Heart left ventricle (tissue), 16 donors: ENCODE data around the gene TRIM3. TPM values are rescaled to one million over a fixed set of nuclear protein-coding genes. Genes with fewer than 3 reads are reported as not detected.

Experiments used
- ATAC-seq, 4 donors: fragments of 200-7000 bp; cut with Tn5 transposase; one replicate each; pipeline ENCODE4 v1.9.1; 2020 to 2022; ENCODE audit warnings: moderate library complexity in 4 of 4, mild to moderate bottlenecking in 3 of 4, moderate number of reproducible peaks in 1 of 4
- DNase-seq, 5 donors: peaks; one replicate each; pipeline ENCODE4 v3.0.0-alpha.2; 2020
- H3K27ac ChIP-seq, 12 donors: fragments of 200-600 bp; sonication (generic) in 4 of 12; one replicate each; pipeline versions ENCODE4 v1.5.0 to v1.8.0; 2016 to 2022; ENCODE audit warnings: mild to moderate bottlenecking in 2 of 12
- H3K27me3 ChIP-seq, 9 donors: fragments of 200-600 bp; sonication (generic) in 2 of 9; one replicate each; pipeline versions ENCODE4 v1.5.1 to v1.8.0; 2016 to 2022; ENCODE audit warnings: mild to moderate bottlenecking in 3 of 9
- H3K36me3 ChIP-seq, 9 donors: fragments of 200-600 bp; sonication (generic) in 2 of 9; one replicate each; pipeline versions ENCODE4 v1.5.0 to v1.8.0; 2018 to 2022; ENCODE audit warnings: mild to moderate bottlenecking in 2 of 9
- H3K4me1 ChIP-seq, 12 donors: fragments of 200-600 bp; sonication (generic) in 4 of 12; one replicate each; pipeline versions ENCODE4 v1.5.0 to v1.8.0; 2016 to 2022; ENCODE audit warnings: mild to moderate bottlenecking in 3 of 12
- H3K4me3 ChIP-seq, 12 donors: fragments of 200-600 bp; sonication (generic) in 4 of 12; one replicate each; pipeline versions ENCODE4 v1.5.0 to v1.8.0; 2017 to 2022; ENCODE audit warnings: mild to moderate bottlenecking in 9 of 12, moderate library complexity in 4 of 12
- H3K9me3 ChIP-seq, 12 donors: fragments of 200-600 bp; sonication (generic) in 4 of 12; one replicate each; pipeline versions ENCODE4 v1.5.0 to v1.8.0; 2016 to 2022; ENCODE audit warnings: mild to moderate bottlenecking in 1 of 12
- POLR2A ChIP-seq, 2 donors: fragments of 450-650 bp; IDR thresholded peaks; one replicate each; pipeline ENCODE4 v1.6.1; 2017; ENCODE audit warnings: antibody characterized with exemption in 2 of 2, mild to moderate bottlenecking in 2 of 2, moderate library complexity in 2 of 2
- WGBS, 4 donors: extraction: QIAGEN DNeasy Blood & Tissue Kit in 2 of 4; methylation state at CpG; one replicate each; pipeline versions ENCODE4 v1.1.5 to v1.1.7; 2013 to 2018; 5-methylcytosine and 5-hydroxymethylcytosine counted together
- intact Hi-C, 10 donors: fragments of 100-400 bp; cut with DNase I; formaldehyde crosslinking; loops; one replicate each; pipeline versions ENCODE4 v1.11.1 to v1.14.2; 2022
- polyA plus RNA-seq, 2 donors: library from polyadenylated mRNA; stranded (reverse); fragments of 200-250 nt; gene quantifications; one replicate each; pipeline ENCODE4 v1.2.3, GENCODE V29; 2013
- total RNA-seq, 9 donors: library from RNA; depleted of rRNA in 2 of 9; stranded (reverse); fragments of >200 nt in 2 of 9; fragmentation: NEBNext Ultra II Directional in 3 of 9; extraction: Animal tissue kit (Norgen Biotek cat#: 25700) in 3 of 9; gene quantifications; one replicate each; pipeline versions ENCODE4 v1.1.0 to v1.2.4, GENCODE V29; 2016 to 2023
- TF ChIP-seq, protein P1 (sequence below), 12 donors: fragments of 200-600 bp; sonication (generic) in 4 of 12; IDR thresholded peaks; one replicate each; pipeline versions ENCODE4 v1.5.0 to v1.8.0; 2018 to 2022; ENCODE audit warnings: antibody characterized with exemption in 12 of 12, mild to moderate bottlenecking in 5 of 12
- donor health status: ischemic (EF 13 %, LVEDD 7.1; RV severe dilation, severe dysfunction).
- donor health status: healthy with polysubstance abuse.
- donor health status: DM: no; HTN: yes; CAD: no.
- donor health status: DM: no; HTN: no; CAD: no.
- donor health status: ischemic (EF 25% LVEDD 6.9; RV normal size, moderate dysfunction).
- donor health status: ischemic (EF 25% LVEDD 5.7; RV mildly dilated, moderate dysfunction).
- donor health status: healthy.
- donor health status: DM: yes; HTN: yes; CAD: no.
- donor health status: ischemic (EF 35%, LVEDD 5.7; RV mildly dilated, moderate dysfunction).
- donor health status: nonischemic (EF 11% LVEDD 7.7; RV severe dilation, severe dysfunction).
- donor health status: DM: yes; HTN: yes; CAD: no.
- donor health status: PGD.
- donor health status: ischemic (EF 29% LVEDD 5.4; RV normal size, mild dysfunction).
- donor health status: nonischemic (EF 23%, LVEDD 6.1; RV moderate dilation, normal function).

The TRIM3 gene
- total and polyA plus RNA-seq, 11 donors: 7.7 to 18.8 (median 10.4) TPM

DNA sequence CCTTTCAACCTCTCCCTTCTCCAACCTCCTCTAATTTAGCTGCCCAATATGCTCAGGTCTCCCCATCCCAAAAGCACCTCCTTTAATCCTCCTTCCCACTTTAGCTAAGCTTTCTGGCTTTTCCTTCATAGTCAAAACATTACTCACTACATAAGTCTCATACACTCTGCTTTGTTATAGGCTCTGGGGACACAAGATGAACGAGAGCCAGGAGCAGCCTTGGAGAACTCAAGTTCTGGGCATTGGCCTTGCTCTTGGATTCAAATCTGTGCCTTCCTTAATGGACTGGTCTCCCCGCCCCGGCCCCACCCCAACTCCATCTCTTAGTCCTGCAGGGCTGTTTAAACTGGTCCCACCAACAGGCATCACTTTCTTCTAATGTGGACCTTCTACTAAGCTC is 21.5 kb downstream of the TRIM3 start:
- WGBS, 4 donors: 79 to 85% (median 81%) methylated on average over 3 of the region's 3 CpGs
- ATAC-seq: peak in 1 of 4 donors; percentile 63
- no peak for TF ChIP-seq POLR2A (IDR thresholded peaks at IDR 0.05)
- TF ChIP-seq, protein P1, sequence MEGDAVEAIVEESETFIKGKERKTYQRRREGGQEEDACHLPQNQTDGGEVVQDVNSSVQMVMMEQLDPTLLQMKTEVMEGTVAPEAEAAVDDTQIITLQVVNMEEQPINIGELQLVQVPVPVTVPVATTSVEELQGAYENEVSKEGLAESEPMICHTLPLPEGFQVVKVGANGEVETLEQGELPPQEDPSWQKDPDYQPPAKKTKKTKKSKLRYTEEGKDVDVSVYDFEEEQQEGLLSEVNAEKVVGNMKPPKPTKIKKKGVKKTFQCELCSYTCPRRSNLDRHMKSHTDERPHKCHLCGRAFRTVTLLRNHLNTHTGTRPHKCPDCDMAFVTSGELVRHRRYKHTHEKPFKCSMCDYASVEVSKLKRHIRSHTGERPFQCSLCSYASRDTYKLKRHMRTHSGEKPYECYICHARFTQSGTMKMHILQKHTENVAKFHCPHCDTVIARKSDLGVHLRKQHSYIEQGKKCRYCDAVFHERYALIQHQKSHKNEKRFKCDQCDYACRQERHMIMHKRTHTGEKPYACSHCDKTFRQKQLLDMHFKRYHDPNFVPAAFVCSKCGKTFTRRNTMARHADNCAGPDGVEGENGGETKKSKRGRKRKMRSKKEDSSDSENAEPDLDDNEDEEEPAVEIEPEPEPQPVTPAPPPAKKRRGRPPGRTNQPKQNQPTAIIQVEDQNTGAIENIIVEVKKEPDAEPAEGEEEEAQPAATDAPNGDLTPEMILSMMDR (IDR thresholded peaks at IDR 0.05): no peak
- no peaks in the 10 kb centered on the region for H3K27me3 ChIP-seq
- no peak overlapping the region for H3K27ac ChIP-seq
- DNase-seq: no peak
- no peaks in the 10 kb centered on the region for H3K4me1 ChIP-seq
- no peaks in the 10 kb centered on the region for H3K9me3 ChIP-seq
- intact Hi-C loops: no loop called here
- H3K36me3 ChIP-seq: peaks cover 0 to 95% (median 89%) of the 10 kb centered on the region in 9 donors
- H3K4me3 ChIP-seq: no peak overlapping the region

DNA sequence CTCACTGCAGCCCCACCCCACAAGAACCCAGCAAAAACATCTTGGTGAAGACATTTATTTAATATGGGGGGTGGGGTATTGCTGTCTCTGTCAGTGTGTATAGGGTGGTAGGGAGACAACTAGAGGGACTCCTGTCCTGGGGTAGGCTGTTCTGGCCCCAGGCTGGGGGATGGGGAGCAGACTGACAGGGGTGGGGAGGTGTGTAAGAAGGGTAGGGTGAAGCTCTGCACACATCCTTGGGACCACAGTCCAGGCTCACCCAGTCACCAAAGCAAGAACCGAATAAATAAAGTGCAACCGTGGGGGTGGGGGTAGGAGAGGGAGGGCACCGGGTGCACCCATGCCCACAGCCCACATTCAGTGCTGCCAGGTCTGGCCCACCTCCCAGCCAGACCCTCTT is 25.2 kb downstream of the TRIM3 start:
- TF ChIP-seq POLR2A (IDR thresholded peaks at IDR 0.05): no peak
- TF ChIP-seq, protein P1 (IDR thresholded peaks at IDR 0.05): no peak
- no peak for DNase-seq
- no peaks in the 10 kb centered on the region for H3K4me1 ChIP-seq
- H3K27ac ChIP-seq: no peak overlapping the region
- no peak for ATAC-seq
- intact Hi-C loops: loop anchor here in 5 of 10 donors (10.0 kb wide), 2 partner anchors 56 to 256 kb away; no protein-coding TSS in a partner anchor
- no peaks in the 10 kb centered on the region for H3K27me3 ChIP-seq
- WGBS, 4 donors: 90 to 100% (median 95%) methylated on average over 3 of the region's 3 CpGs
- H3K36me3 ChIP-seq: peaks cover 0 to 58% (median 52%) of the 10 kb centered on the region in 9 donors
- H3K9me3 ChIP-seq: no peaks in the 10 kb centered on the region
- no peak overlapping the region for H3K4me3 ChIP-seq

DNA sequence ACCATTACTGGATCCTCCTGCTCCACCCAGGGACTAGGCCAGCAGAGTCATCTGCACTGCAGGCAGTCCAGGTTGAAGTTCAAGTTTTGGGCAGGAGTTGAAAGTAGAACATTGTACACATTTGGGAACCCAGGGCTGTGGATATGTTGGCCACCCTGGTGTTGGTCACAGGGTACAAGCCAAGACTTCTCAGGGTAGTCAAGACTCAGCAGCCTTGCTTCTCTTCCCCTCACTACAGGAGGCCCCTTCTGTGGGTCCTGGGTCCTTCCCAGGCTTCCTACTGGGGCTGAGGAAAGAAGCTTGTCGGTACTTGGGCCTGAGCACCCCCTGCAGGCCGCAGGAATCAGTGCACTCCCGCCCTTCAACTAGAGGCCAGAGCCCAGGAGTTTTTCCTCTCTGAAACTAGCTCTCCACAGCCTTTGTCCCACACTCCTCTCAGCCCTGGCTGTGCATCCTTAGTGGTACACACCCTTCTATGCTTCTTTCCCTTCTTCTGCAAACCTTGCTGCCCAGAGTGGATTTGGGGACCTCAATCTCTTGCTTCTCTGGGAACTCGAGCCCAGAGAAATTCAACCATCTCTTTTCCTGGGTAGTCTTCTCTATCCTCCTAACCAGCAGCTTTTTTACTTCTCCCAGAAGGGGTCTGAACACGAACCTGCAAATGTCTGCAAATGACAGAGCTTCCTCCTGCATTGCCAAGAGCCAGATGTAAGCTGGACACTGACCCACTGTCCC is 30.3 kb downstream of the TRIM3 start:
- TF ChIP-seq POLR2A (IDR thresholded peaks at IDR 0.05): no peak
- TF ChIP-seq, protein P1 (IDR thresholded peaks at IDR 0.05): peak; percentile 66 to 90 (median 80)
- DNase-seq: peak; percentile 40 to 70 (median 44)
- H3K36me3 ChIP-seq: peaks cover 0 to 8% (median 3%) of the 10 kb centered on the region in 9 donors
- intact Hi-C loops: loop anchor here (1.0 to 10.0 kb wide), 8 partner anchors 61 to 261 kb away; no protein-coding TSS in a partner anchor
- no peaks in the 10 kb centered on the region for H3K9me3 ChIP-seq
- ATAC-seq: peak in 3 of 4 donors; percentile 81 to 87 (median 83)
- no peaks in the 10 kb centered on the region for H3K27me3 ChIP-seq
- no peak overlapping the region for H3K27ac ChIP-seq
- H3K4me3 ChIP-seq: no peak overlapping the region
- H3K4me1 ChIP-seq: peaks cover 0 to 5% (median 0%) of the 10 kb centered on the region in 12 donors
- WGBS, 4 donors: 32 to 36% (median 34%) methylated on average over 5 of the region's 5 CpGs

DNA sequence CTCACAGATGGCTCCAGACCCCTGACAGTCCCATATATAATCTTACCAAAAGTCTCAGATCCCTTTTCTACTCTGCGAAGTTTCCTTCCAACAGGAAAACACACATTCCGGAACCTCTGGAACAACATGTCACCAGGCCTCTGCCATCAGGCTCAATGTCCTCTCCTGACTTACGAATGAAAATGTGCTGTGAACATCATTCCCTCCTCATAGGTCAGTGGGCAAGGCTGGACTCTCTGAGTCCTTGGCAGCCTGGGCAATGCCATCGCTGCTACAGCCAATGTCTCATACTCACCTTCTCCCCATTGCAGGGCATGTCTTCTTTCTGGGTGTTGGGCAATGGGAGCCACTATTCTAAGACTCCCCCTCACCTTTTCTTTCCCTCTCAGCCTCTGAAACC is 31.3 kb downstream of the TRIM3 start:
- no peak for TF ChIP-seq POLR2A (IDR thresholded peaks at IDR 0.05)
- TF ChIP-seq, protein P1 (IDR thresholded peaks at IDR 0.05): no peak
- peaks cover 0 to 3% (median 0%) of the 10 kb centered on the region in 9 donors for H3K36me3 ChIP-seq
- no peak overlapping the region for H3K27ac ChIP-seq

More for the DNA sequence above, 31.3 kb downstream of the TRIM3 start:
- DNase-seq (no peak), ATAC-seq (no peak)
- H3K9me3 ChIP-seq: no peaks in the 10 kb centered on the region
- intact Hi-C loops: loop anchor here in 9 of 10 donors (2.0 to 10.0 kb wide), 6 partner anchors 62 to 262 kb away; no protein-coding TSS in a partner anchor
- H3K4me1 ChIP-seq: peaks cover 0 to 14% (median 0%) of the 10 kb centered on the region in 12 donors
- no peak overlapping the region for H3K4me3 ChIP-seq
- WGBS, 4 donors: 87 to 94% (median 90%) methylated on average over 4 of the region's 4 CpGs
- H3K27me3 ChIP-seq: no peaks in the 10 kb centered on the region
